T-cell (primary cell): ENCODE results near the gene PRF1. TPM values are rescaled to one million over a fixed set of nuclear protein-coding genes. Genes with fewer than 3 reads are reported as not detected.

Source experiments
- ATAC-seq, 4 experiments: fragments of 200-7000 bp in 3 of 4; fragments of 150-1000 bp in 1 of 4; cut with Tn5 transposase; replicated peaks in 1 of 4; 1 replicate in 3 of 4; 2 replicates in 1 of 4; pipeline ENCODE4 v1.10.0; 2021; ENCODE audit warnings: moderate library complexity in 3 of 4, mild to moderate bottlenecking in 2 of 4, moderate number of reproducible peaks in 1 of 4
- CTCF ChIA-PET, 2 donors: fragments of 300-600 bp; sonication (Branson Sonifier 250); formaldehyde crosslinking; loops; one replicate each; lab custom pipeline; 2022; ENCODE audit warnings: antibody characterized with exemption in 2 of 2; lab: Charles Lee
- POLR2A ChIA-PET, 2 donors: fragments of 300-600 bp; sonication (Branson Sonifier 250); formaldehyde crosslinking; loops; one replicate each; lab custom pipeline; 2022; ENCODE audit warnings: antibody characterized with exemption in 2 of 2; lab: Charles Lee
- DNase-seq, 35 experiments: peaks; one replicate each; pipeline versions ENCODE4 v3.0.0 to v3.0.0-alpha.2; 2013 to 2023
- H3K27ac ChIP-seq: one replicate; pipeline ENCODE4 v1.5.1; 2013; ENCODE audit warnings: low read length
- H3K27me3 ChIP-seq, 2 experiments: replicated peaks in 1 of 2; 1 replicate in 1 of 2; 2 replicates in 1 of 2; pipeline versions ENCODE4 v1.6.1 to v1.7.0; 2013; ENCODE audit warnings: low read length in 1 of 2, mixed read lengths in 1 of 2; ENCODE audit not compliant: control insufficient read depth in 2 of 2, insufficient read depth in 2 of 2; ENCODE audit errors: extremely low read depth in 1 of 2
- H3K36me3 ChIP-seq, 2 donors: 1 replicate in 1 of 2; 2 replicates in 1 of 2; pipeline versions ENCODE4 v1.6.1 to v1.7.0; 2013; ENCODE audit warnings: low read length in 1 of 2; ENCODE audit not compliant: control insufficient read depth in 2 of 2, insufficient read depth in 1 of 2; ENCODE audit errors: extremely low read depth in 1 of 2
- H3K4me1 ChIP-seq, 2 experiments: 1 replicate in 1 of 2; 2 replicates in 1 of 2; pipeline versions ENCODE4 v1.6.1 to v1.7.0; 2013; ENCODE audit warnings: low read length in 2 of 2, mixed read lengths in 1 of 2; ENCODE audit not compliant: insufficient read depth in 2 of 2, control insufficient read depth in 1 of 2; ENCODE audit errors: extremely low read depth in 1 of 2
- H3K4me3 ChIP-seq, 2 donors: 1 replicate in 1 of 2; 2 replicates in 1 of 2; pipeline versions ENCODE4 v1.5.1 to v1.7.0; 2013; ENCODE audit warnings: mild to moderate bottlenecking in 2 of 2, low read length in 1 of 2, moderate library complexity in 1 of 2; ENCODE audit not compliant: control insufficient read depth in 1 of 2; ENCODE audit errors: extremely low read depth in 1 of 2
- H3K9me3 ChIP-seq: 2 replicates; pipeline ENCODE4 v1.7.0; 2013
- H3K27ac Mint-ChIP-seq, 2 donors: one replicate each; pipeline ENCODE4 v1.8.0; 2020 to 2021; ENCODE audit warnings: mild to moderate bottlenecking in 2 of 2, mixed read lengths in 2 of 2
- H3K27me3 Mint-ChIP-seq, 2 donors: one replicate each; pipeline ENCODE4 v1.8.0; 2021 to 2022; ENCODE audit warnings: mixed read lengths in 2 of 2
- H3K36me3 Mint-ChIP-seq: one replicate; pipeline ENCODE4 v1.8.0; 2021; ENCODE audit warnings: mixed read lengths
- H3K4me1 Mint-ChIP-seq, 3 donors: one replicate each; pipeline ENCODE4 v1.8.0; 2020 to 2022; ENCODE audit warnings: mixed read lengths in 3 of 3, mild to moderate bottlenecking in 1 of 3
- H3K4me3 Mint-ChIP-seq, 3 donors: one replicate each; pipeline ENCODE4 v1.8.0; 2020 to 2022; ENCODE audit warnings: mild to moderate bottlenecking in 3 of 3, mixed read lengths in 3 of 3, moderate library complexity in 3 of 3
- H3K9me3 Mint-ChIP-seq, 3 donors: one replicate each; pipeline ENCODE4 v1.8.0; 2020 to 2022; ENCODE audit warnings: mixed read lengths in 3 of 3
- WGBS: methylation state at CpG from one replicate; pipeline ENCODE4 v1.1.5; 2013; ENCODE audit warnings: missing lambda C conversion rate; ENCODE audit not compliant: insufficient coverage; 5-methylcytosine and 5-hydroxymethylcytosine counted together
- total RNA-seq, 35 experiments: library from RNA in 6 of 35; stranded (reverse) in 6 of 35; fragments of 120-200 nt in 1 of 35; gene quantifications; one replicate each; pipeline versions ENCODE4 v1.2.1 to v1.2.4 and lab custom pipeline; 2013 to 2026

The PRF1 gene
- total RNA-seq, 5 donors from 2014 or later (not counting 1 experiment from before 2014, with no cell fraction given) = 32.6 to 146 (median 63.0) TPM

DNA sequence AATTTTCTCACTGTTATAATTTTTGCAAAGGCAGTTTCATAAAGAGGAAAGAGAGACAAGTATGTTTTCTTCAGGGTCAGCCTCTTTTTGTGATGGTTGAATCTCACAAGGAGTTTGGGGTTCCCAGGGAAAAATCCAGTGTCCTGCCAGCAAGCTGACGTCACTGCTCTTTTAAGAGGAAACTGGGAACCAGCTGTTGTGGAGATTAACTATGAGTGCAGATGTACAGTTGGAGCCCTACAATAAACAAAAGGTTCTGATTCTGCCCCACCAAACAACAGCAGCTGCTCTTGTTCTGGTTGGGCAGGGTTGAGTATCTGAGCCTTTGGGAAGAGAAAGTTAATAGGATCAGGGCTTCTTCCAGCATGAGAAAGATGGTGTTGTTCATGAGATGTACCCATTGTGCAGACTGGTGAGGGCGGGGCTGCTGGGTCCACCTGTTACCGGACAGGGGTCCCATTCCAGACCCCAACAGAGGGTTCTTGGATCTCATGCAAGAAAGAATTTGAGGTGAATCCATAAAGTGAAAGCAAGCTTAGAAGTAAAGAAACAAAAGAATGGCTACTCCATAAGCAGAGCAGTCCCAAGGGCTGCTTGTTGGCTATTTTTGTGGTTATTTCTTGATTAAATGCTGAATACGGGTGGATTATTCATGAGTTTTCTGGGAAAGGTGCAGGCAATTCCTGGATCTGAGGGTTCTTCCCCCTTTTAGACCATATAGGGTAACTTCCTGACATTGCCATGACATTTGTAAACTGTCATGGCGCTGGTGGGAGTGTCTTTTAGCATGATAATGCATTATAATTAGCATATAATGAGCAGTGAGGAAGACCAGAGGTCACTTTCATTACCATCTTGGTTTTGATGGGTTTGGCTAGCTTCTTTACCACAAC lies 12.5 kb downstream of the PRF1 start:
- CTCF ChIA-PET = no interaction called here
- Mint-ChIP-seq H3K27me3 (peaks cover 0 to 5% of the 10 kb centered on the region in 2 donors), H3K27ac (no peak overlapping the region), H3K4me1 (peaks cover 9 to 13% (median 10%) of the 10 kb centered on the region in 3 donors), H3K36me3 (no peaks in the 10 kb centered on the region), H3K9me3 (no peaks in the 10 kb centered on the region), H3K4me3 (no peak overlapping the region)
- DNase-seq (no peak), ATAC-seq (no peak)
- Histone ChIP-seq H3K9me3 (no peaks in the 10 kb centered on the region), H3K36me3 (no peaks in the 10 kb centered on the region), H3K27ac (no peak overlapping the region), H3K27me3 (no peaks in the 10 kb centered on the region), H3K4me1 (peaks cover 0 to 15% of the 10 kb centered on the region in 2 experiments), H3K4me3 (no peak overlapping the region)
- POLR2A ChIA-PET = no interaction called here
- WGBS = 80% methylated on average over 1 of the region's 5 CpGs

- H3K27me3 Mint-ChIP-seq = peaks cover 0 to 5% of the 10 kb centered on the region in 2 donors
- ChIA-PET POLR2A (no interaction called here), CTCF (no interaction called here)
- H3K4me3 Mint-ChIP-seq = no peak overlapping the region
- H3K4me1 Mint-ChIP-seq = peaks cover 5 to 10% (median 6%) of the 10 kb centered on the region in 3 donors
- Histone ChIP-seq H3K27me3 (no peaks in the 10 kb centered on the region), H3K4me1 (peaks cover 0 to 9% of the 10 kb centered on the region in 2 experiments), H3K9me3 (no peaks in the 10 kb centered on the region), H3K36me3 (no peaks in the 10 kb centered on the region), H3K27ac (no peak overlapping the region), H3K4me3 (no peak overlapping the region)
- H3K27ac Mint-ChIP-seq = no peak overlapping the region
- 81% methylated on average over 6 of the region's 10 CpGs for WGBS
- no peaks in the 10 kb centered on the region for H3K36me3 Mint-ChIP-seq
- ATAC-seq (no peak), DNase-seq (no peak)
- no peaks in the 10 kb centered on the region for H3K9me3 Mint-ChIP-seq
Observed at GRCh38 chr10:70588859-70589570, 13.5 kb downstream of the PRF1 start.

- no peak overlapping the region for H3K4me3 ChIP-seq
- H3K36me3 ChIP-seq = no peaks in the 10 kb centered on the region
- WGBS = 21% methylated on average over 4 of the region's 6 CpGs
- DNase-seq (peak in 1 of 35 experiments; percentile 2), ATAC-seq (no peak)
- no peaks in the 10 kb centered on the region for H3K9me3 ChIP-seq
- Mint-ChIP-seq H3K4me1 (peaks cover 5 to 8% (median 6%) of the 10 kb centered on the region in 3 donors), H3K9me3 (no peaks in the 10 kb centered on the region), H3K4me3 (no peak overlapping the region), H3K36me3 (no peaks in the 10 kb centered on the region), H3K27me3 (peaks cover 0 to 5% of the 10 kb centered on the region in 2 donors), H3K27ac (no peak overlapping the region)
- POLR2A ChIA-PET = no interaction called here
- no peak overlapping the region for H3K27ac ChIP-seq
- H3K27me3 ChIP-seq = no peaks in the 10 kb centered on the region
- H3K4me1 ChIP-seq = peaks cover 0 to 9% of the 10 kb centered on the region in 2 experiments
- CTCF ChIA-PET = no interaction called here
Observed at GRCh38 chr10:70588255-70588654, 14.3 kb downstream of the PRF1 start.

DNA sequence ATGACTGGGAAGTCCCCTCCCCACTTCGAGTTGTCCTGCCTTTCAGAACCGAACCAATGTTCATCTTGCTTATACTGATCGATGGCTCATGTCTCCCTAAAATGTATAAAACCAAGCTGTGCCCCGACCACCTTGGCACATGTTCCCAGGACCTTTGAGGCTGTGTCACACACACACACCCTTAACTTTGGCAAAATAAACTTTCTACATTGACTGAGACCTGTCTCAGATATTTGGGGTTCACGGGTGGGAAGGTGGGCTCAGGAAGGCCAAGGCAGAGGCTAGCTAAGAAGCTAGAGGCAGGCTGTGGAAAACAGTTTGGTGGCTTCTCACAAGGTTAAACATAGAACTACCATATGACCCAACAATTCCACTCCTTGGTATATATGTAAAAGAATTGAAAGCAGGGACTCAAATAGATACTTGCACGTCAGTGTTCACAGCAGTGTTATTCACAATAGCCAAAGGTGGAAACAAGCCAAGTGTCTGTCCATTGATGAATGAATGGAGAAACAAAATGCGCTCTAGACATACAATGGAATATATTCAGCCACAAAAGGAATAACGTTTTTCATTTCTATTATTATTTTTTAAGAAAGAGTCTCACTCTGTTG lies 15.4 kb downstream of the PRF1 start:
- peaks cover 0 to 5% of the 10 kb centered on the region in 2 donors for H3K27me3 Mint-ChIP-seq
- ChIA-PET CTCF (no interaction called here), POLR2A (no interaction called here)
- no peaks in the 10 kb centered on the region for H3K9me3 Mint-ChIP-seq
- Histone ChIP-seq H3K9me3 (no peaks in the 10 kb centered on the region), H3K27ac (no peak overlapping the region), H3K36me3 (no peaks in the 10 kb centered on the region), H3K4me1 (peaks cover 0 to 5% of the 10 kb centered on the region in 2 experiments), H3K27me3 (no peaks in the 10 kb centered on the region), H3K4me3 (no peak overlapping the region)
- ATAC-seq (no peak), DNase-seq (no peak)
- peaks cover 0 to 3% (median under 1%) of the 10 kb centered on the region in 3 donors for H3K4me1 Mint-ChIP-seq
- H3K36me3 Mint-ChIP-seq = no peaks in the 10 kb centered on the region
- H3K4me3 Mint-ChIP-seq = no peak overlapping the region
- WGBS = 67% methylated on average over 3 of the region's 8 CpGs
- H3K27ac Mint-ChIP-seq = no peak overlapping the region

GRCh38 chr10:70586348-70586930 lies 16.1 kb downstream of the PRF1 start:
- Mint-ChIP-seq H3K27me3 (peaks cover 0 to 5% of the 10 kb centered on the region in 2 donors), H3K9me3 (no peaks in the 10 kb centered on the region), H3K4me3 (no peak overlapping the region), H3K36me3 (no peaks in the 10 kb centered on the region), H3K27ac (no peak overlapping the region), H3K4me1 (peaks cover 0 to 3% (median 0%) of the 10 kb centered on the region in 3 donors)
- Histone ChIP-seq H3K27ac (no peak overlapping the region), H3K27me3 (no peaks in the 10 kb centered on the region), H3K4me3 (no peak overlapping the region), H3K4me1 (peaks cover 0 to 5% of the 10 kb centered on the region in 2 experiments), H3K9me3 (no peaks in the 10 kb centered on the region), H3K36me3 (no peaks in the 10 kb centered on the region)
- CTCF ChIA-PET = interaction anchor here in 1 of 2 donors (0.6 kb wide), 1 partner anchor 139 kb away, joined by 3 read pairs; no protein-coding TSS in a partner anchor
- WGBS = 92% methylated on average over 2 of the region's 8 CpGs
- ATAC-seq (no peak), DNase-seq (peak in 1 of 35 experiments; percentile 3)
- POLR2A ChIA-PET = no interaction called here
